Right atrium auricular region (tissue), 2 donors: ENCODE measurements around the gene KCNA4. TPM values are rescaled to one million over a fixed set of nuclear protein-coding genes. Genes with fewer than 3 reads are reported as not detected.
"Not testable (repeated sequence)": the region's sequence is repeated elsewhere in the genome, so short reads cannot be mapped to it uniquely, and the experiment has no call there.

Experiments used
- DNase-seq: peaks from one replicate; pipeline ENCODE4 v3.0.0-alpha.2; 2019; ENCODE audit warnings: low spot score
- H3K27ac ChIP-seq, 2 donors: fragments of 200-600 bp; sonication (generic); 1 replicate in 1 of 2; 2 replicates in 1 of 2; pipeline ENCODE4 v1.5.1; 2016 to 2019
- H3K27me3 ChIP-seq, 2 donors: fragments of 200-600 bp; sonication (generic); one replicate each; pipeline versions ENCODE4 v1.5.1 to v1.6.0; 2017 to 2019
- H3K36me3 ChIP-seq: fragments of 200-600 bp; sonication (generic); one replicate; pipeline ENCODE4 v1.5.1; 2016
- H3K4me1 ChIP-seq, 2 donors: fragments of 200-600 bp; sonication (generic); one replicate each; pipeline versions ENCODE4 v1.5.1 to v1.6.0; 2017 to 2019
- H3K4me3 ChIP-seq, 2 donors: fragments of 200-600 bp; sonication (generic); 1 replicate in 1 of 2; 2 replicates in 1 of 2; pipeline ENCODE4 v1.5.1; 2017 to 2019; ENCODE audit warnings: mild to moderate bottlenecking in 1 of 2, moderate library complexity in 1 of 2
- H3K9me3 ChIP-seq, 2 donors: fragments of 200-600 bp; sonication (generic); one replicate each; pipeline ENCODE4 v1.5.1; 2019
- total RNA-seq, 2 donors: library from RNA; depleted of rRNA; stranded (reverse); fragments of >200 nt; gene quantifications; one replicate each; pipeline ENCODE4 v1.1.0, GENCODE V29; 2016
- TF ChIP-seq, protein P1 (sequence below), 2 donors: fragments of 200-600 bp; sonication (generic); IDR thresholded peaks; one replicate each; pipeline ENCODE4 v1.5.1; 2019; ENCODE audit warnings: antibody characterized with exemption in 2 of 2

KCNA4 gene
- total RNA-seq, 2 donors from 2014 or later = 5.0 to 8.1 TPM

DNA sequence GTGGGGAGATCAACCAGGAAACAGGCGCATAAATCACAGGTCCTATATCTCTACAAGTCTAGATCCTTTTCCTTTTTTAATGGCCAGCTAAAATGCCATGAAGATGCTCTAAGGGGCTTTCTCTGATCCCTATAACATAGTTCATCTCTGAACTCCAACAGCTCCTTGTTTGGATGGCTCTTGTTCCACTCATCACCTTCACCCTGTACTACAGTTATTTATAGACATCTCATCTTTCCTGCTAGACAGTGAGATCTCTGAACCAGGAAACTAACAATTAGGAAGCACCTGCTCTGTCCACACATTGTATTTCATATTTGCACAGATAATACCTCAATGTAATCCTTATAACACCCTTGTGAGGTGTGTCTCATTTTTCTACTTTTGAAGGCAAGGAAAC, 31.6 kb downstream of the KCNA4 start:
- H3K27me3 ChIP-seq = no peaks in the 10 kb centered on the region
- DNase-seq = no peak
- no peaks in the 10 kb centered on the region for H3K9me3 ChIP-seq
- no peaks in the 10 kb centered on the region for H3K36me3 ChIP-seq
- H3K4me3 ChIP-seq = no peak overlapping the region
- H3K27ac ChIP-seq = peak overlapping the region in 1 of 2 donors; percentile 65
- peaks cover 0 to 15% of the 10 kb centered on the region in 2 donors for H3K4me1 ChIP-seq
- TF ChIP-seq, protein P1, sequence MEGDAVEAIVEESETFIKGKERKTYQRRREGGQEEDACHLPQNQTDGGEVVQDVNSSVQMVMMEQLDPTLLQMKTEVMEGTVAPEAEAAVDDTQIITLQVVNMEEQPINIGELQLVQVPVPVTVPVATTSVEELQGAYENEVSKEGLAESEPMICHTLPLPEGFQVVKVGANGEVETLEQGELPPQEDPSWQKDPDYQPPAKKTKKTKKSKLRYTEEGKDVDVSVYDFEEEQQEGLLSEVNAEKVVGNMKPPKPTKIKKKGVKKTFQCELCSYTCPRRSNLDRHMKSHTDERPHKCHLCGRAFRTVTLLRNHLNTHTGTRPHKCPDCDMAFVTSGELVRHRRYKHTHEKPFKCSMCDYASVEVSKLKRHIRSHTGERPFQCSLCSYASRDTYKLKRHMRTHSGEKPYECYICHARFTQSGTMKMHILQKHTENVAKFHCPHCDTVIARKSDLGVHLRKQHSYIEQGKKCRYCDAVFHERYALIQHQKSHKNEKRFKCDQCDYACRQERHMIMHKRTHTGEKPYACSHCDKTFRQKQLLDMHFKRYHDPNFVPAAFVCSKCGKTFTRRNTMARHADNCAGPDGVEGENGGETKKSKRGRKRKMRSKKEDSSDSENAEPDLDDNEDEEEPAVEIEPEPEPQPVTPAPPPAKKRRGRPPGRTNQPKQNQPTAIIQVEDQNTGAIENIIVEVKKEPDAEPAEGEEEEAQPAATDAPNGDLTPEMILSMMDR (IDR thresholded peaks at IDR 0.05) = no peak

DNA sequence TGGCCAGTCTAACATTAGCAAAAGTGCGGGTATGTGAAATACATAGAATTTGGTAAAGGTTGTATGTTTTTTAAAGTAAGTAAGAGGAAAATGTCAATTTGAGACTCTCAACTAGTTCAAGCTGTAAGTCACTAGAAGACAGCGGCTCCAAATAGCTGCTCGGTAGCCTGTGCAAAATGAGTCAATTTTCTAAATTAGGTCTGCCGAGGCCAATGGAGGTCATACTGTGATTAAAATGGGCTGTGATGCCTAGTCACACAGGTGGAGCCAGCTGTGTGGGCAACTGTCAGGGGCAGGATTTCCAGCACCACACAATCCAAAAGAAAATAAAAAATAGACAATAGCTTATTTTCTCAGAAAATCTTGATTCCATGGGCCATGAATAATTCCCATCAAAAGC, 32.3 kb downstream of the KCNA4 start:
- TF ChIP-seq, protein P1 (IDR thresholded peaks at IDR 0.05) = no peak
- Histone ChIP-seq H3K9me3 (no peaks in the 10 kb centered on the region), H3K27me3 (no peaks in the 10 kb centered on the region), H3K4me1 (peaks cover 0 to 21% of the 10 kb centered on the region in 2 donors), H3K27ac (peak overlapping the region in 1 of 2 donors; percentile 65), H3K36me3 (no peaks in the 10 kb centered on the region), H3K4me3 (no peak overlapping the region)
- no peak for DNase-seq

DNA sequence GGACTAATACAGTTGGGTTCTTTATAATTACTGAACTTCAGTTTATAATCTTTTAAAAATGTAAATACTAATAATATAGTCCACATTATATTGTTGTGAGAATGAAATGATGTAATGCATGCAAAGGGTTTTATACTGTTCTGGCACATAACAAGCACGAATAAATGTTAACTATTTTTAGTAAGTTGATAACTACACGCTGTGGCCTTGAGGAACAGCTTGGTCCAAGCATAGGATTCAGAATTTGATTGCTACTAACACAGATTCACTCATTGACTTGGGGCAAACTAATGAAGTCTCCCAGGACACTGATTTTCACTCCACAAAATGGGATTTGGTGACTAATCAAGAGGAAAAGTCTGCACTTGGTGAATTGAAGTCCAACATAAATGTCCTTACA, 38.3 kb downstream of the KCNA4 start:
- TF ChIP-seq, protein P1 (IDR thresholded peaks at IDR 0.05) = no peak
- Histone ChIP-seq H3K36me3 (no peaks in the 10 kb centered on the region), H3K27ac (peak overlapping the region in 1 of 2 donors; percentile 55), H3K27me3 (no peaks in the 10 kb centered on the region), H3K9me3 (no peaks in the 10 kb centered on the region), H3K4me3 (no peak overlapping the region), H3K4me1 (peaks cover 0 to 21% of the 10 kb centered on the region in 2 donors)
- no peak for DNase-seq

DNA sequence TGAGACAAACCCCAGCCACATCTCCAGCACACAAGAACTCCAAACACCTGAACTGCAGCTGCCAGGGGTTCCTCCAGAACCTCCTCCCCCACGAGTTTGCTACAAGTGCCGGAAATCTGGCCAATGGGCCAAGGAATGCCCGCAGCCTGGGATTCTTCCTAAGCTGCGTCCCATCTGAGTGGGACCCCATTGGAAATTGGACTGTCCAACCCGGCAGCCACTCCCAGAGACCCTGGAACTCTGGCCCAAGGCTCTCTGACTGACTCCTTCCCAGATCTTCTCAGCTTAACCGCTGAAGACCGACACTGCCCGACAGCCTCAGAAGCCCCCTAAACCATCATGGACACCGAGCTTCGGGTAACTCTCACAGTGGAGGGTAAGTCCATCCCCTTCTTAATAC, 41.2 kb downstream of the KCNA4 start:
- H3K4me3 ChIP-seq, H3K27ac ChIP-seq, DNase-seq, H3K9me3 ChIP-seq, H3K27me3 ChIP-seq, H3K36me3 ChIP-seq: not testable (repeated sequence)
- H3K4me1 ChIP-seq = peaks cover 0 to 21% of the 10 kb centered on the region in 2 donors

DNA sequence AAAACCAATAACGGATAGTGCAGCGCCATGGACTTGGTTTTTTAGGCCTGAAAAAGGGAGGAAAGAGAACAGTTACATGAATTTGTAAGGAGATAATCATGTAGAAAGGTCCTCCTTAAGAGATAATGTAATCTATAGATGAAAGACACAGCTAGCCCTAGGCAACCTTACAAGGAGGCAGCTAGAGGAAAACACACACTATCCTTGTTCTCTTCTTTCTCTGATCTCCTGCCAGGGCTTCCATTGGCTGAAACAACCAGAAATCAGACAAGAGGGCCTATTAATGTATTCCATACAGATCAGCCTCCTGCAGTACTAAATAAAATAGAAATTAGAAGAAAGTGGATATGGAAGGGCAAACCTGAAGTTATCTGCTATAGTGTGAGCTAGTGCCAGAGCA, 53.0 kb downstream of the KCNA4 start:
- H3K9me3 ChIP-seq = no peaks in the 10 kb centered on the region
- no peaks in the 10 kb centered on the region for H3K36me3 ChIP-seq
- H3K27me3 ChIP-seq = no peaks in the 10 kb centered on the region
- H3K27ac ChIP-seq = no peak overlapping the region
- no peak for DNase-seq
- H3K4me1 ChIP-seq = no peaks in the 10 kb centered on the region
- TF ChIP-seq, protein P1 (IDR thresholded peaks at IDR 0.05) = no peak
- no peak overlapping the region for H3K4me3 ChIP-seq

DNA sequence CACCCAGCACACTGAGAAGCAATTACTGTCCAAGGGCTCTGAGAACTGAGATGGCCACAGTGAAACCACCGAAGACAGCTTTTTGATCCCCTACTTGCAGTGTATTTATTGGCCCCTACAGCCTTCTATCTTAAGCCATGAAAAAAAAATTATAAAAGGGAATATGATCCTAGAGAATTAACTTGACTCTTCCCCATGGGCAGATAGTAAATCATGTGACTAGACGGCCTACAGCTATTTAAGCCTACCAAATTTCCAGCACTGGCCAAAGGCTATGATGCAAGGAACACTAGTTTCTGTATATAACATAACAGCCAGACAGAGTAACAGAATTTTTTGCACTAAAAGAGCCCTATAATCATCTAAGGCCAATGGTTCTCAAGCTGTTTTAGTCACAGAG, 53.8 kb downstream of the KCNA4 start:
- TF ChIP-seq, protein P1 (IDR thresholded peaks at IDR 0.05) = no peak
- DNase-seq = no peak
- Histone ChIP-seq H3K27me3 (no peaks in the 10 kb centered on the region), H3K4me3 (no peak overlapping the region), H3K9me3 (no peaks in the 10 kb centered on the region), H3K4me1 (no peaks in the 10 kb centered on the region), H3K27ac (no peak overlapping the region), H3K36me3 (no peaks in the 10 kb centered on the region)
